HEK293 (cell line): ENCODE data around the gene PEX3.
"Not testable (repeated sequence)": the region's sequence is repeated elsewhere in the genome, so short reads cannot be mapped to it uniquely, and the experiment has no call there.

Experiments
- CTCF ChIA-PET: fragments of 350-600 bp; formaldehyde crosslinking; extraction: SDS; loops from one replicate; lab custom pipeline; 2021; ENCODE audit warnings: antibody characterized with exemption; lab: Yijun Ruan, JAX
- POLR2A ChIA-PET: fragments of 300-600 bp; formaldehyde crosslinking; extraction: SDS; loops from one replicate; lab custom pipeline; 2020; ENCODE audit warnings: antibody characterized with exemption, inconsistent platforms; lab: Yijun Ruan, JAX
- H3K27ac ChIP-seq: fragments of 200-500 bp; sonication (Bioruptor generic); 2 replicates; pipeline ENCODE4 v1.5.1; 2014; ENCODE audit warnings: low read depth, low read length, control low read depth, inconsistent platforms; ENCODE audit errors: extremely low read depth
- H3K36me3 ChIP-seq, 2 experiments: fragments of 200-500 bp in 1 of 2; sonication (Bioruptor generic) in 1 of 2; 1 replicate in 1 of 2; 2 replicates in 1 of 2; pipeline ENCODE4 v1.5.1; 2014 to 2017; ENCODE audit warnings: inconsistent platforms in 2 of 2, low read length in 2 of 2; ENCODE audit not compliant: control insufficient read depth in 2 of 2, insufficient read depth in 1 of 2
- H3K4me1 ChIP-seq: fragments of 200-500 bp; sonication (Bioruptor generic); 2 replicates; pipeline ENCODE4 v1.5.1; 2014; ENCODE audit warnings: mild to moderate bottlenecking, low read length, inconsistent platforms; ENCODE audit not compliant: control insufficient read depth, insufficient read depth
- H3K4me3 ChIP-seq: 2 replicates; pipeline ENCODE4 v1.5.1; 2011; ENCODE audit warnings: low read depth, mild to moderate bottlenecking, control low read depth, low read length, moderate library complexity
- H3K9me3 ChIP-seq: fragments of 200-500 bp; sonication (Bioruptor generic); 2 replicates; pipeline ENCODE4 v1.5.1; 2014; ENCODE audit warnings: low read depth, low read length, inconsistent platforms; ENCODE audit not compliant: control insufficient read depth, insufficient read depth
- GLI2 ChIP-seq: fragments of 450-650 bp; formaldehyde crosslinking; IDR thresholded peaks from 2 replicates; pipeline ENCODE4; 2017; ENCODE audit warnings: missing biosample characterization, missing genetic modification characterization, low read depth, borderline replicate concordance
- GLIS1 ChIP-seq: fragments of 450-650 bp; formaldehyde crosslinking; IDR thresholded peaks from 2 replicates; pipeline ENCODE4 v1.5.1; 2016; ENCODE audit warnings: missing biosample characterization, missing genetic modification characterization
- MZF1 ChIP-seq: fragments of 450-650 bp; formaldehyde crosslinking; IDR thresholded peaks from 2 replicates; pipeline ENCODE4 v1.5.1; 2017; ENCODE audit warnings: missing biosample characterization, missing genetic modification characterization, borderline replicate concordance
- OVOL3 ChIP-seq: fragments of 450-650 bp; formaldehyde crosslinking; IDR thresholded peaks from 2 replicates; pipeline ENCODE4 v1.5.1; 2016; ENCODE audit warnings: missing biosample characterization, missing genetic modification characterization
- PRDM1 ChIP-seq: fragments of 450-650 bp; formaldehyde crosslinking; IDR thresholded peaks from 2 replicates; pipeline ENCODE4; 2016; ENCODE audit warnings: missing biosample characterization, missing genetic modification characterization
- SCRT2 ChIP-seq: fragments of 450-650 bp; formaldehyde crosslinking; IDR thresholded peaks from 2 replicates; pipeline ENCODE4 v1.5.1; 2016; ENCODE audit warnings: missing biosample characterization, missing genetic modification characterization
- YY2 ChIP-seq: fragments of 450-650 bp; formaldehyde crosslinking; IDR thresholded peaks from 2 replicates; pipeline ENCODE4 v1.5.1; 2016; ENCODE audit warnings: missing biosample characterization, missing genetic modification characterization
- ZNF174 ChIP-seq: fragments of 450-650 bp; formaldehyde crosslinking; IDR thresholded peaks from 2 replicates; pipeline ENCODE4 v1.5.0; 2017; ENCODE audit warnings: missing biosample characterization, mild to moderate bottlenecking, missing genetic modification characterization
- ZNF2 ChIP-seq: fragments of 450-650 bp; formaldehyde crosslinking; IDR thresholded peaks from 2 replicates; pipeline ENCODE4 v1.5.1; 2016; ENCODE audit warnings: missing biosample characterization, missing genetic modification characterization
- ZNF302 ChIP-seq: fragments of 450-650 bp; formaldehyde crosslinking; IDR thresholded peaks from 2 replicates; pipeline ENCODE4 v1.5.1; 2016; ENCODE audit warnings: missing biosample characterization, missing genetic modification characterization, low read depth
- ZNF341 ChIP-seq: fragments of 450-650 bp; formaldehyde crosslinking; IDR thresholded peaks from 2 replicates; pipeline ENCODE4; 2016; ENCODE audit warnings: low read depth, missing biosample characterization, missing genetic modification characterization
- ZNF585B ChIP-seq: fragments of 450-650 bp; formaldehyde crosslinking; IDR thresholded peaks from 2 replicates; pipeline ENCODE4 v1.5.1; 2016; ENCODE audit warnings: missing biosample characterization, missing genetic modification characterization
- ZNF624 ChIP-seq: fragments of 450-650 bp; formaldehyde crosslinking; IDR thresholded peaks from 2 replicates; pipeline ENCODE4 v1.5.1; 2017; ENCODE audit warnings: missing biosample characterization, missing genetic modification characterization
- ZNF670 ChIP-seq: fragments of 450-650 bp; formaldehyde crosslinking; IDR thresholded peaks from 2 replicates; pipeline ENCODE4 v1.5.1; 2016; ENCODE audit warnings: missing biosample characterization, missing genetic modification characterization, low read depth
- ZNF701 ChIP-seq: fragments of 450-650 bp; formaldehyde crosslinking; IDR thresholded peaks from 2 replicates; pipeline ENCODE4 v1.5.1; 2016; ENCODE audit warnings: missing biosample characterization, missing genetic modification characterization
- ZNF777 ChIP-seq: fragments of 450-650 bp; formaldehyde crosslinking; IDR thresholded peaks from 2 replicates; pipeline ENCODE4 v1.5.1; 2017; ENCODE audit warnings: missing biosample characterization, missing genetic modification characterization, borderline replicate concordance
- TF ChIP-seq, protein P1 (sequence below): fragments of 450-650 bp; formaldehyde crosslinking; IDR thresholded peaks from 2 replicates; pipeline ENCODE4 v1.5.1; 2016; ENCODE audit warnings: missing biosample characterization, missing genetic modification characterization
- TF ChIP-seq, protein P2 (sequence below): fragments of 450-650 bp; formaldehyde crosslinking; IDR thresholded peaks from 2 replicates; pipeline ENCODE4 v1.5.1; 2017; ENCODE audit warnings: missing biosample characterization, missing genetic modification characterization
- TF ChIP-seq, protein P3 (sequence below): fragments of 450-650 bp; formaldehyde crosslinking; IDR thresholded peaks from 2 replicates; pipeline ENCODE4 v1.5.1; 2016; ENCODE audit warnings: missing biosample characterization, missing genetic modification characterization, borderline replicate concordance

PEX3 gene

DNA sequence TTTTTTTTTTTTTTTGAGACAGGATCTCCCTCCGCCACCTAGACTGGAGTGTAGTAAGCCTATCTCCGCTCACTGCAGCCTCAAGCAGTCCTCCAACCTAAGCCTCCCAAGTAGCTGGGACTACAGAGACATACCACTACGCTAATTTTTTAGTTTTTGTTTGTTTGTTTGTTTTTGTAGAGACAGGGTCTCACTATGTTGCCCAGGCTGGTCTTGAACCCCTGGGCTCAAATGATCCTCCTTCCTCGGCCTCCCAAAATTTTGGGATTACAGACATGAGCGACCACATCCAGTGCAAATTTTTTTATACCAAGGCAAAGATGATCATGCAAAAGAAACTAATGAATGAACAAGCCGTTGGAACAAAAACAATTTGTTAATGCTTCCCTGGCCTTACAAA lies 55.6 kb downstream of the PEX3 start (continued):
- TF ChIP-seq, protein P1, sequence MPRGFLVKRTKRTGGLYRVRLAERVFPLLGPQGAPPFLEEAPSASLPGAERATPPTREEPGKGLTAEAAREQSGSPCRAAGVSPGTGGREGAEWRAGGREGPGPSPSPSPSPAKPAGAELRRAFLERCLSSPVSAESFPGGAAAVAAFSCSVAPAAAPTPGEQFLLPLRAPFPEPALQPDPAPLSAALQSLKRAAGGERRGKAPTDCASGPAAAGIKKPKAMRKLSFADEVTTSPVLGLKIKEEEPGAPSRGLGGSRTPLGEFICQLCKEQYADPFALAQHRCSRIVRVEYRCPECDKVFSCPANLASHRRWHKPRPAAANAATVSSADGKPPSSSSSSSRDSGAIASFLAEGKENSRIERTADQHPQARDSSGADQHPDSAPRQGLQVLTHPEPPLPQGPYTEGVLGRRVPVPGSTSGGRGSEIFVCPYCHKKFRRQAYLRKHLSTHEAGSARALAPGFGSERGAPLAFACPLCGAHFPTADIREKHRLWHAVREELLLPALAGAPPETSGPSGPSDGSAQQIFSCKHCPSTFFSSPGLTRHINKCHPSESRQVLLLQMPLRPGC (tag by site-specific recombination): no peak
- TF ChIP-seq ZNF2: no peak
- no peak for TF ChIP-seq GLI2
- TF ChIP-seq YY2: no peak
- TF ChIP-seq, protein P2, sequence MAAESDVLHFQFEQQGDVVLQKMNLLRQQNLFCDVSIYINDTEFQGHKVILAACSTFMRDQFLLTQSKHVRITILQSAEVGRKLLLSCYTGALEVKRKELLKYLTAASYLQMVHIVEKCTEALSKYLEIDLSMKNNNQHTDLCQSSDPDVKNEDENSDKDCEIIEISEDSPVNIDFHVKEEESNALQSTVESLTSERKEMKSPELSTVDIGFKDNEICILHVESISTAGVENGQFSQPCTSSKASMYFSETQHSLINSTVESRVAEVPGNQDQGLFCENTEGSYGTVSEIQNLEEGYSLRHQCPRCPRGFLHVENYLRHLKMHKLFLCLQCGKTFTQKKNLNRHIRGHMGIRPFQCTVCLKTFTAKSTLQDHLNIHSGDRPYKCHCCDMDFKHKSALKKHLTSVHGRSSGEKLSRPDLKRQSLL (tag by site-specific recombination): no peak
- TF ChIP-seq, all 188 proteins: peak for 0

DNA sequence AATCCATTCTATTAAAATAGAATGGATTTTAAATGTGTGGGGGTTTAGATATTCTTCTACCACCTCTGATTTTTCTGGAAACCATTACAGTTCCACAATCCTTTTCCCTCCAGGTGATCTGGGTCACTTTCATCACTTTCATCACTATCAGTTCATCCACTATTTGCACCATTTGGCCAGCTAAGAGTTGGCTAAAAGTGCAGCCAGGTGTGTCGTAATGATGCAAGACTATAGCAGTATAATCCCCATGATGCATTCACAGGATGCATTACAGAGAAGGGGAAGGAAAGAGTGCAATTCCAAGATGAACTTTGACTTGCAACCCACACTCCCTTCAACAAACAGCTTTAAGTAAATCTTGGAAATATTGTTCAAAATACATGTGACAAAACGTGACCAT lies 56.0 kb downstream of the PEX3 start:
- Histone ChIP-seq H3K36me3 (peaks cover 9 to 66% of the 10 kb centered on the region in 2 experiments; a peak in 2 of 3 replicates), H3K4me3 (no peak overlapping the region), H3K27ac (no peak overlapping the region), H3K4me1 (no peaks in the 10 kb centered on the region)
- POLR2A ChIA-PET: no interaction called here
- CTCF ChIA-PET: interaction anchor here (1.9 kb wide), 1 partner anchor 507 kb away, joined by 10 read pairs; no protein-coding TSS in a partner anchor
- TF ChIP-seq ZNF701 (tag by site-specific recombination) (no peak), ZNF585B (tag by site-specific recombination) (no peak), PRDM1 (tag by site-specific recombination) (peak; percentile 53)
- TF ChIP-seq, all 188 proteins: peak for 1
- no peaks in the 10 kb centered on the region for H3K9me3 ChIP-seq

DNA sequence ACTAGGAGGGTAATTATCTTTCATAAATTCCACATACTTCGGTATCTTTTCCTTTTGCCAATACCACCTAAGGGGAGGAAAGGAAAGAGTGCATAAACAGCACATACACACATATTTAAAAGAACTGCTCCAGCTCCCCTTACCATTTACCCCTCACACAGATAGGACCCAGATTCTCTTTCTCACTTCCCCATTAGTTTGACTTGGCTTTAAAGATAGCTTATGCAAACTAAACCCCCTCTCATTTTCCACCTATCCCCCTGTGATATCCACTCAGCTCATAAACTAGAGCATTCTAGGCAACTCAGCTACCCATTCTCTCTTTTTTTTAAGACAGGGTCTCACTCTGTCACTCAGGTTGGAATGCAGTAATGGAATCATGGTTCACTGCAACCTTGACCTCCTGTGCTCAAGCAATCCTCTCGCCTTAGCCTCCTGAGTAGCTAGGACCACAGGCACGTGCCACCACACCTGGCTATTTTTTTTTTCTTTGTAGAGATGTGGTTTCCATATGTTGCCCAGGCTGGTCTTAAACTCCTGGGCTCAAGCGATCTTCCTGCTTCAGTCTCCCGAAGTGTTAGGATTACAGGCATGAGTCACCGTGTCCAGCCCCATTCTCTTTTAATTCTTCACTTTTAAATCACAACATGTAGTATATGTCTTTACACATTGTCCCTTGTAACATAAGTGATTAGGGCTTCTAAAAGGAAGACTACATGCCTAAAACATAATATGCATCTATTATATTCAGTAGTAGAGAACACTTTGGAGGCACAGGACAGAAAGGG lies 56.9 kb downstream of the PEX3 start:
- peaks cover 9 to 58% of the 10 kb centered on the region in 2 experiments; a peak in 2 of 3 replicates for H3K36me3 ChIP-seq
- TF ChIP-seq, protein P3, sequence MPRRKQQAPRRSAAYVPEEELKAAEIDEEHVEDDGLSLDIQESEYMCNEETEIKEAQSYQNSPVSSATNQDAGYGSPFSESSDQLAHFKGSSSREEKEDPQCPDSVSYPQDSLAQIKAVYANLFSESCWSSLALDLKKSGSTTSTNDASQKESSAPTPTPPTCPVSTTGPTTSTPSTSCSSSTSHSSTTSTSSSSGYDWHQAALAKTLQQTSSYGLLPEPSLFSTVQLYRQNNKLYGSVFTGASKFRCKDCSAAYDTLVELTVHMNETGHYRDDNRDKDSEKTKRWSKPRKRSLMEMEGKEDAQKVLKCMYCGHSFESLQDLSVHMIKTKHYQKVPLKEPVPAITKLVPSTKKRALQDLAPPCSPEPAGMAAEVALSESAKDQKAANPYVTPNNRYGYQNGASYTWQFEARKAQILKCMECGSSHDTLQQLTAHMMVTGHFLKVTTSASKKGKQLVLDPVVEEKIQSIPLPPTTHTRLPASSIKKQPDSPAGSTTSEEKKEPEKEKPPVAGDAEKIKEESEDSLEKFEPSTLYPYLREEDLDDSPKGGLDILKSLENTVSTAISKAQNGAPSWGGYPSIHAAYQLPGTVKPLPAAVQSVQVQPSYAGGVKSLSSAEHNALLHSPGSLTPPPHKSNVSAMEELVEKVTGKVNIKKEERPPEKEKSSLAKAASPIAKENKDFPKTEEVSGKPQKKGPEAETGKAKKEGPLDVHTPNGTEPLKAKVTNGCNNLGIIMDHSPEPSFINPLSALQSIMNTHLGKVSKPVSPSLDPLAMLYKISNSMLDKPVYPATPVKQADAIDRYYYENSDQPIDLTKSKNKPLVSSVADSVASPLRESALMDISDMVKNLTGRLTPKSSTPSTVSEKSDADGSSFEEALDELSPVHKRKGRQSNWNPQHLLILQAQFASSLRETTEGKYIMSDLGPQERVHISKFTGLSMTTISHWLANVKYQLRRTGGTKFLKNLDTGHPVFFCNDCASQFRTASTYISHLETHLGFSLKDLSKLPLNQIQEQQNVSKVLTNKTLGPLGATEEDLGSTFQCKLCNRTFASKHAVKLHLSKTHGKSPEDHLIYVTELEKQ (tag by site-specific recombination): no peak
- TF ChIP-seq ZNF341 (tag by site-specific recombination) (no peak), OVOL3 (tag by site-specific recombination) (no peak), ZNF777 (tag by site-specific recombination) (no peak), SCRT2 (tag by site-specific recombination) (no peak), GLIS1 (tag by site-specific recombination) (no peak), MZF1 (tag by site-specific recombination) (no peak), ZNF302 (tag by site-specific recombination) (no peak), ZNF174 (no peak), ZNF624 (tag by site-specific recombination) (no peak), ZNF670 (tag by site-specific recombination) (no peak)
- TF ChIP-seq, all 188 proteins: peak for 0
- no peak overlapping the region for H3K27ac ChIP-seq
- CTCF ChIA-PET: interaction anchor here (0.7 kb wide), 1 partner anchor 48 kb away, joined by 3 read pairs; no protein-coding TSS in a partner anchor
- H3K4me1 ChIP-seq: no peaks in the 10 kb centered on the region
- H3K4me3 ChIP-seq: no peak overlapping the region
- POLR2A ChIA-PET: no interaction called here
- H3K9me3 ChIP-seq: no peaks in the 10 kb centered on the region

DNA sequence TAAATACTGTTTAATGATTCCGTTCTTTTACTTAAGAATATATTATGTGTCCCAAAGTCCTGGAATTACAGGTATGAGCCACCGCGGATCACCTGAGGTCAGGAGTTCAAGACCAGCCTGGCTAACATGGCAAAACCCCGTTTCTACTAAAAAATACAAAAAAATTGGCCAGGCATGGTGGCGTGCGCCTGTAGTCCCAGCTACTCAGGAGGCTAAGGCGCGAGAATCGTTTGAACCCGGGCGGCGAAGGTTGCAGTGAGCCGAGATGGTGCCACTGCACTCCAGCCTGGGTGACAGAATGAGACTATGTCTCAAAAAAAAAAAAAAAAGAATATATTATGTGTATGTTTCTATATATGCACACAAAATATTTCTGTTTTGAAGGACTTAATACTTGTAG lies 59.7 kb downstream of the PEX3 start:
- H3K4me1 ChIP-seq, H3K27ac ChIP-seq, H3K9me3 ChIP-seq: not testable (repeated sequence)
- H3K4me3 ChIP-seq: peak overlapping the region; percentile 59
- ChIA-PET POLR2A (interaction anchor here (1.1 to 1.3 kb wide), 5 partner anchors 8 to 333 kb away, joined by 3 to 5 read pairs (median 3); partner anchors contain the start of gene LTV1), CTCF (interaction anchor here (1.4 to 1.6 kb wide), 2 partner anchors 9 to 25 kb away, joined by 4 to 8 read pairs; no protein-coding TSS in a partner anchor)
- peaks cover 9 to 37% of the 10 kb centered on the region in 2 experiments; a peak in 2 of 3 replicates for H3K36me3 ChIP-seq
